HG03439 (cell line): ENCODE measurements around the gene SPIN1.
A peak's percentile ranks its signal among the peaks of the same experiment; 100 is the strongest.
"Not testable (repeated sequence)": the region's sequence is repeated elsewhere in the genome, so short reads cannot be mapped to it uniquely, and the experiment has no call there.

Source experiments
- ATAC-seq: cut with Tn5 transposase; IDR thresholded peaks from one replicate; pipeline ENCODE4 v1.9.1; 2021; ENCODE audit warnings: mild to moderate bottlenecking, moderate library complexity; ENCODE audit not compliant: unreplicated experiment

SPIN1 gene

GRCh38 chr9:88388203-88388885 is at the start of gene SPIN1:
Gene SPIN1 (plus strand): TSS chr9:88388444. CDS start chr9:88426540, 38,096 bp downstream.
- peak; percentile 83 for ATAC-seq

GRCh38 chr9:88339317-88339716 is 48.9 kb upstream of the SPIN1 start:
- no peak for ATAC-seq

GRCh38 chr9:88342246-88342645 is 46.0 kb upstream of the SPIN1 start:
- ATAC-seq = no peak

GRCh38 chr9:88344013-88344412 is 44.2 kb upstream of the SPIN1 start:
- no peak for ATAC-seq

GRCh38 chr9:88350354-88350753 is 37.9 kb upstream of the SPIN1 start:
- not testable (repeated sequence) for ATAC-seq

- ATAC-seq = no peak
Measured at GRCh38 chr9:88355166-88355565, 33.1 kb upstream of the SPIN1 start.

GRCh38 chr9:88357250-88357649 is 31.0 kb upstream of the SPIN1 start:
- not testable (repeated sequence) for ATAC-seq

- no peak for ATAC-seq
Measured at GRCh38 chr9:88358723-88359122, 29.5 kb upstream of the SPIN1 start.

GRCh38 chr9:88359974-88360373 is 28.3 kb upstream of the SPIN1 start:
- no peak for ATAC-seq

- no peak for ATAC-seq
Measured at GRCh38 chr9:88362681-88363080, 25.6 kb upstream of the SPIN1 start.

- ATAC-seq = no peak
Measured at GRCh38 chr9:88363661-88364060, 24.6 kb upstream of the SPIN1 start.

- ATAC-seq = no peak
Measured at GRCh38 chr9:88364706-88365105, 23.5 kb upstream of the SPIN1 start.

GRCh38 chr9:88370346-88370745 is 17.9 kb upstream of the SPIN1 start:
- ATAC-seq = no peak

- no peak for ATAC-seq
Measured at GRCh38 chr9:88372103-88372654, 16.1 kb upstream of the SPIN1 start.

- no peak for ATAC-seq
Measured at GRCh38 chr9:88373045-88373444, 15.2 kb upstream of the SPIN1 start.

GRCh38 chr9:88378317-88378716 is 9.9 kb upstream of the SPIN1 start:
- ATAC-seq = no peak

GRCh38 chr9:88379352-88379751 is 8.9 kb upstream of the SPIN1 start:
- no peak for ATAC-seq

- ATAC-seq = no peak
Measured at GRCh38 chr9:88380118-88380517, 8.1 kb upstream of the SPIN1 start.

GRCh38 chr9:88381322-88381721 is 6.9 kb upstream of the SPIN1 start:
- not testable (repeated sequence) for ATAC-seq

- ATAC-seq = no peak
Measured at GRCh38 chr9:88383176-88383575, 5.1 kb upstream of the SPIN1 start.

GRCh38 chr9:88386137-88386536 is 2.1 kb upstream of the SPIN1 start:
- not testable (repeated sequence) for ATAC-seq

- no peak for ATAC-seq
Measured at GRCh38 chr9:88387036-88387551, 1.1 kb upstream of the SPIN1 start.
